ENCODE measurements around the gene IQSEC3. TPM values are rescaled to one million over a fixed set of nuclear protein-coding genes. Genes with fewer than 3 reads are reported as not detected.

The IQSEC3 gene
- total RNA-seq, 1 experiment from 2014 or later: not detected

GRCh38 chr12:106118-106591 is 39.6 kb downstream of the IQSEC3 start:
- ChIA-PET CTCF (no interaction called here), POLR2A (ENCODE audit: low non-redundant PET) (no interaction called here)
- no peaks in the 10 kb centered on the region for H3K36me3 ChIP-seq (ENCODE audit: insufficient read depth, low read length, poor library complexity, severe bottlenecking)
- no peaks in the 10 kb centered on the region for H3K9me3 ChIP-seq (ENCODE audit: low read depth, low read length, poor library complexity, severe bottlenecking)
- H3K4me3 ChIP-seq (ENCODE audit: low read depth, low read length, poor library complexity, severe bottlenecking): no peak overlapping the region
- no peaks in the 10 kb centered on the region for H3K27me3 ChIP-seq (replicated peaks; ENCODE audit: insufficient read depth, low read depth, low read length, poor library complexity)
- no peak for DNase-seq (ENCODE audit: low spot score)
- intact Hi-C loops (cut with micrococcal nuclease; ENCODE audit: unreplicated experiment): no loop called here
- BruUV-seq (replicated peaks): no TSS peak
- TF ChIP-seq EZH2 (IDR thresholded peaks at IDR 0.05; ENCODE audit: borderline replicate concordance, low read depth, low read length, poor library complexity, severe bottlenecking) (no peak), CTCF (conservative IDR thresholded peaks at IDR 0.05; ENCODE audit: low read depth, low read length) (no peak)
- no peaks in the 10 kb centered on the region for H3K4me1 ChIP-seq (ENCODE audit: insufficient read depth, low read length, poor library complexity, severe bottlenecking)
- no peak overlapping the region for H3K27ac ChIP-seq (ENCODE audit: low read depth, low read length, poor library complexity, severe bottlenecking)

- Histone ChIP-seq H3K4me3 (ENCODE audit: low read depth, low read length, poor library complexity, severe bottlenecking) (no peak overlapping the region), H3K27me3 (replicated peaks; ENCODE audit: insufficient read depth, low read depth, low read length, poor library complexity) (no peaks in the 10 kb centered on the region), H3K4me1 (ENCODE audit: insufficient read depth, low read length, poor library complexity, severe bottlenecking) (no peaks in the 10 kb centered on the region), H3K36me3 (ENCODE audit: insufficient read depth, low read length, poor library complexity, severe bottlenecking) (no peaks in the 10 kb centered on the region), H3K9me3 (ENCODE audit: low read depth, low read length, poor library complexity, severe bottlenecking) (no peaks in the 10 kb centered on the region), H3K27ac (ENCODE audit: low read depth, low read length, poor library complexity, severe bottlenecking) (no peak overlapping the region)
- intact Hi-C loops (cut with micrococcal nuclease; ENCODE audit: unreplicated experiment): no loop called here
- DNase-seq (ENCODE audit: low spot score): no peak
- no TSS peak for BruUV-seq (replicated peaks)
- TF ChIP-seq CTCF (conservative IDR thresholded peaks at IDR 0.05; ENCODE audit: low read depth, low read length): no peak
- TF ChIP-seq EZH2 (IDR thresholded peaks at IDR 0.05; ENCODE audit: borderline replicate concordance, low read depth, low read length, poor library complexity, severe bottlenecking): no peak
- CTCF ChIA-PET: no interaction called here
- POLR2A ChIA-PET (ENCODE audit: low non-redundant PET): no interaction called here
Observed at GRCh38 chr12:108594-108993, 42.0 kb downstream of the IQSEC3 start.

GRCh38 chr12:109446-109845 is 42.9 kb downstream of the IQSEC3 start:
- no peaks in the 10 kb centered on the region for H3K4me1 ChIP-seq (ENCODE audit: insufficient read depth, low read length, poor library complexity, severe bottlenecking)
- no peak overlapping the region for H3K4me3 ChIP-seq (ENCODE audit: low read depth, low read length, poor library complexity, severe bottlenecking)
- no peak overlapping the region for H3K27ac ChIP-seq (ENCODE audit: low read depth, low read length, poor library complexity, severe bottlenecking)
- ChIA-PET POLR2A (ENCODE audit: low non-redundant PET) (no interaction called here), CTCF (no interaction called here)
- H3K27me3 ChIP-seq (replicated peaks; ENCODE audit: insufficient read depth, low read depth, low read length, poor library complexity): no peaks in the 10 kb centered on the region
- DNase-seq (ENCODE audit: low spot score): no peak
- BruUV-seq (replicated peaks): no TSS peak
- intact Hi-C loops (cut with micrococcal nuclease; ENCODE audit: unreplicated experiment): no loop called here
- H3K36me3 ChIP-seq (ENCODE audit: insufficient read depth, low read length, poor library complexity, severe bottlenecking): no peaks in the 10 kb centered on the region
- H3K9me3 ChIP-seq (ENCODE audit: low read depth, low read length, poor library complexity, severe bottlenecking): no peaks in the 10 kb centered on the region
- TF ChIP-seq EZH2 (IDR thresholded peaks at IDR 0.05; ENCODE audit: borderline replicate concordance, low read depth, low read length, poor library complexity, severe bottlenecking): no peak

- DNase-seq (ENCODE audit: low spot score): no peak
- H3K4me3 ChIP-seq (ENCODE audit: low read depth, low read length, poor library complexity, severe bottlenecking): no peak overlapping the region
- no TSS peak for BruUV-seq (replicated peaks)
- CTCF ChIA-PET: no interaction called here
- H3K36me3 ChIP-seq (ENCODE audit: insufficient read depth, low read length, poor library complexity, severe bottlenecking): no peaks in the 10 kb centered on the region
- no peak for TF ChIP-seq CTCF (conservative IDR thresholded peaks at IDR 0.05; ENCODE audit: low read depth, low read length)
- no peak for TF ChIP-seq EZH2 (IDR thresholded peaks at IDR 0.05; ENCODE audit: borderline replicate concordance, low read depth, low read length, poor library complexity, severe bottlenecking)
- no peaks in the 10 kb centered on the region for H3K4me1 ChIP-seq (ENCODE audit: insufficient read depth, low read length, poor library complexity, severe bottlenecking)
- no peaks in the 10 kb centered on the region for H3K27me3 ChIP-seq (replicated peaks; ENCODE audit: insufficient read depth, low read depth, low read length, poor library complexity)
- intact Hi-C loops (cut with micrococcal nuclease; ENCODE audit: unreplicated experiment): no loop called here
- H3K27ac ChIP-seq (ENCODE audit: low read depth, low read length, poor library complexity, severe bottlenecking): no peak overlapping the region
- POLR2A ChIA-PET (ENCODE audit: low non-redundant PET): interaction anchor here (0.6 kb wide), 1 partner anchor 8 kb away, joined by 4 read pairs; no protein-coding TSS in a partner anchor
- no peaks in the 10 kb centered on the region for H3K9me3 ChIP-seq (ENCODE audit: low read depth, low read length, poor library complexity, severe bottlenecking)
Observed at GRCh38 chr12:109872-110271, 43.3 kb downstream of the IQSEC3 start.

Data from A673 (cell line).